Prostate gland (tissue), 2 donors: ENCODE measurements around the gene PCF11.

Experiments used
- CTCF ChIP-seq, 4 experiments: fragments of 200-600 bp in 2 of 4; fragments of 450-650 bp in 2 of 4; sonication (generic) in 2 of 4; IDR thresholded peaks; 1 replicate in 3 of 4; 2 replicates in 1 of 4; pipeline ENCODE4 v1.5.1; 2016 to 2019; ENCODE audit warnings: antibody characterized with exemption in 4 of 4, mild to moderate bottlenecking in 2 of 4, moderate library complexity in 2 of 4
- POLR2AphosphoS5 ChIP-seq: sonication (generic); formaldehyde crosslinking; IDR thresholded peaks from one replicate; pipeline ENCODE4 v1.6.1; 2017; ENCODE audit warnings: antibody characterized with exemption

DNA sequence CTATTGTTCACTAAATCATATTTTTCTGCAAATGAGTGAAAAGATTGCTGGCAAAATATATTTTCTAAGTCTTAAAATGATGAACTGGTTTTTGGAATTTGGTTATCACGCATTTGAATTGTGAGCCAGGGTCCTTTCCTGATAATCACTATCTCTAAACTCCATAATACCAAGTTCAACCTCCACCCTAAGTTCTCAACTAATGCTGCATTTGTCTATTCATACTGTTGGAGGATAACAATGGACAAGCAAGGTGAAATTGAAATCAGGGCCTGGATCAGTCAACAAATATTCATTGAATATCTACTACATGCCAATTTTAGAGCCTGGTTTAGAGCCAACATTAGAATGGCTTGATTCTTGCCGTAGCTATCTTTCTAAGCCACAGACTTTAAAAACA is 4.7 kb upstream of the PCF11 start:
- no peak for TF ChIP-seq POLR2AphosphoS5
- TF ChIP-seq CTCF (IDR thresholded peaks at IDR 0.05): no peak
